ENCODE measurements around the gene COL11A2.

The COL11A2 gene

GRCh38 chr6:33171016-33171879 lies 21.0 kb downstream of the COL11A2 start:
- no peak for DNase-seq

GRCh38 chr6:33170176-33171015 lies 21.9 kb downstream of the COL11A2 start:
- no peak for DNase-seq

GRCh38 chr6:33169291-33170175 lies 22.7 kb downstream of the COL11A2 start:
- DNase-seq = no peak

- no peak for DNase-seq
Measured at GRCh38 chr6:33168639-33169038, 23.6 kb downstream of the COL11A2 start.

GRCh38 chr6:33168284-33168601 lies 24.0 kb downstream of the COL11A2 start:
- DNase-seq = no peak

- no peak for DNase-seq
Measured at GRCh38 chr6:33167374-33168283, 24.6 kb downstream of the COL11A2 start.

- DNase-seq = no peak
Measured at GRCh38 chr6:33166811-33167210, 25.5 kb downstream of the COL11A2 start.

GRCh38 chr6:33166363-33166762 lies 25.9 kb downstream of the COL11A2 start:
- no peak for DNase-seq

- no peak for DNase-seq
Measured at GRCh38 chr6:33165581-33166258, 26.5 kb downstream of the COL11A2 start.

- DNase-seq = peak; percentile 4
Measured at GRCh38 chr6:33164665-33165373, 27.4 kb downstream of the COL11A2 start.

- no peak for DNase-seq
Measured at GRCh38 chr6:33164176-33164575, 28.1 kb downstream of the COL11A2 start.

- no peak for DNase-seq
Measured at GRCh38 chr6:33163540-33163939, 28.7 kb downstream of the COL11A2 start.

GRCh38 chr6:33161354-33162331 lies 30.6 kb downstream of the COL11A2 start:
- peak; percentile 35 for DNase-seq

- no peak for DNase-seq
Measured at GRCh38 chr6:33160728-33161344, 31.4 kb downstream of the COL11A2 start.

- DNase-seq = no peak
Measured at GRCh38 chr6:33160096-33160495, 32.2 kb downstream of the COL11A2 start.

- DNase-seq = no peak
Measured at GRCh38 chr6:33156964-33157363, 35.3 kb downstream of the COL11A2 start.

- DNase-seq = no peak
Measured at GRCh38 chr6:33156561-33156960, 35.7 kb downstream of the COL11A2 start.

GRCh38 chr6:33154349-33154748 lies 37.9 kb downstream of the COL11A2 start:
- DNase-seq = no peak

GRCh38 chr6:33151050-33151449 lies 41.2 kb downstream of the COL11A2 start:
- no peak for DNase-seq
